Left renal cortex interstitium (tissue), 4 donors: ENCODE results near the gene MED29. TPM values are rescaled to one million over a fixed set of nuclear protein-coding genes. Genes with fewer than 3 reads are reported as not detected.
"Not testable (repeated sequence)": the region's sequence is repeated elsewhere in the genome, so short reads cannot be mapped to it uniquely, and the experiment has no call there.

Experiments used
- DNase-seq, 4 donors: peaks; one replicate each; pipeline ENCODE4 v3.0.0-alpha.2; 2013; ENCODE audit warnings: low read depth in 4 of 4, low spot score in 2 of 4, missing footprints in 1 of 4
- polyA plus RNA-seq, 4 donors: library from polyadenylated mRNA; unstranded; fragments of 120-200 nt; gene quantifications; one replicate each; pipeline ENCODE4 v1.2.1, GENCODE V29; 2013; ENCODE audit not compliant: insufficient read length in 4 of 4

Gene MED29
- polyA plus RNA-seq, 4 donors, result 38.4 to 44.9 (median 40.8) TPM

GRCh38 chr19:39369200-39369599 lies 22.0 kb upstream of the MED29 start:
- no peak for DNase-seq

- no peak for DNase-seq
Measured at GRCh38 chr19:39370735-39371134, 20.4 kb upstream of the MED29 start.

- DNase-seq, result peak; percentile 15 to 56 (median 36)
Measured at GRCh38 chr19:39372047-39372802, 19.0 kb upstream of the MED29 start.

GRCh38 chr19:39372941-39373340 lies 18.2 kb upstream of the MED29 start:
- DNase-seq, result no peak

GRCh38 chr19:39375929-39376328 lies 15.2 kb upstream of the MED29 start:
- no peak for DNase-seq

- DNase-seq, result no peak
Measured at GRCh38 chr19:39377373-39378362, 13.5 kb upstream of the MED29 start.

- not testable (repeated sequence) for DNase-seq
Measured at GRCh38 chr19:39379366-39379765, 11.8 kb upstream of the MED29 start.

GRCh38 chr19:39379865-39380396 lies 11.2 kb upstream of the MED29 start:
- DNase-seq, result no peak

GRCh38 chr19:39380521-39381502 lies 10.4 kb upstream of the MED29 start:
- no peak for DNase-seq

- DNase-seq, result no peak
Measured at GRCh38 chr19:39381910-39382611, 9.1 kb upstream of the MED29 start.

GRCh38 chr19:39382991-39383828 lies 8.0 kb upstream of the MED29 start:
- no peak for DNase-seq

GRCh38 chr19:39384839-39385568 lies 6.2 kb upstream of the MED29 start:
- no peak for DNase-seq

GRCh38 chr19:39385629-39386411 lies 5.4 kb upstream of the MED29 start:
- DNase-seq, result no peak

GRCh38 chr19:39386557-39386956 lies 4.6 kb upstream of the MED29 start:
- no peak for DNase-seq

- DNase-seq, result no peak
Measured at GRCh38 chr19:39388657-39389056, 2.5 kb upstream of the MED29 start.

- DNase-seq, result no peak
Measured at GRCh38 chr19:39389631-39390414, 1.4 kb upstream of the MED29 start.

- no peak for DNase-seq
Measured at GRCh38 chr19:39390451-39390750, 777 bp upstream of the MED29 start.
